Keratinocyte (primary cell): Measurements from ENCODE around the gene NCOA3.

Experiments
- EZH2 ChIP-seq: IDR thresholded peaks from one replicate; pipeline ENCODE4 v1.6.1; 2012; ENCODE audit warnings: inconsistent platforms, mild to moderate bottlenecking, low read length, moderate library complexity
- TF ChIP-seq, protein P1 (sequence below), 3 experiments: IDR thresholded peaks in 1 of 3; conservative IDR thresholded peaks in 1 of 3; optimal IDR thresholded peaks in 1 of 3; 2 replicates in 2 of 3; 3 replicates in 1 of 3; pipeline versions ENCODE3 to v1.5.1; 2011; ENCODE audit warnings: low read length in 3 of 3, mild to moderate bottlenecking in 3 of 3, moderate library complexity in 2 of 3, control low read depth in 1 of 3, inconsistent platforms in 1 of 3; ENCODE audit not compliant: insufficient read depth in 2 of 3; ENCODE audit errors: extremely low read depth in 1 of 3

DNA sequence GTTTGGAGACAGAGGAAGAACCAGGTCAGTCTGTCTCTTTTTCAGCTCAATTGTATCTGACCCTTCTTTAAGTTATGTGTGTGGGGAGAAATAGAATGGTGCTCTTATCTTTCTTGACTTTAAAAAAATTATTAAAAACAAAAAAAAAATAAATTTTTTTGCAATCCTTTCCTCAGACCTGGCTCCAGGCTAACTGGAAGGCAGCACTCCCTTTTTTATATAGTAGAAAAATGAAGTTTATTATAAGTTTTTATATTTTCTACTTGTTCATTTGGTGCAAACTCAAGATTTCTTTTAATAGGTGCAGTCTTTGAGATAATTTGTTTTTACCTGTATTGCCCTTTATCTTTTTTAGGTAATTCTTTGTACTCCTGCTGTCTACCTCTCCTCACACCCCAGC is 153.9 kb downstream of the NCOA3 start:
- TF ChIP-seq, protein P1, sequence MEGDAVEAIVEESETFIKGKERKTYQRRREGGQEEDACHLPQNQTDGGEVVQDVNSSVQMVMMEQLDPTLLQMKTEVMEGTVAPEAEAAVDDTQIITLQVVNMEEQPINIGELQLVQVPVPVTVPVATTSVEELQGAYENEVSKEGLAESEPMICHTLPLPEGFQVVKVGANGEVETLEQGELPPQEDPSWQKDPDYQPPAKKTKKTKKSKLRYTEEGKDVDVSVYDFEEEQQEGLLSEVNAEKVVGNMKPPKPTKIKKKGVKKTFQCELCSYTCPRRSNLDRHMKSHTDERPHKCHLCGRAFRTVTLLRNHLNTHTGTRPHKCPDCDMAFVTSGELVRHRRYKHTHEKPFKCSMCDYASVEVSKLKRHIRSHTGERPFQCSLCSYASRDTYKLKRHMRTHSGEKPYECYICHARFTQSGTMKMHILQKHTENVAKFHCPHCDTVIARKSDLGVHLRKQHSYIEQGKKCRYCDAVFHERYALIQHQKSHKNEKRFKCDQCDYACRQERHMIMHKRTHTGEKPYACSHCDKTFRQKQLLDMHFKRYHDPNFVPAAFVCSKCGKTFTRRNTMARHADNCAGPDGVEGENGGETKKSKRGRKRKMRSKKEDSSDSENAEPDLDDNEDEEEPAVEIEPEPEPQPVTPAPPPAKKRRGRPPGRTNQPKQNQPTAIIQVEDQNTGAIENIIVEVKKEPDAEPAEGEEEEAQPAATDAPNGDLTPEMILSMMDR (optimal IDR thresholded peaks at IDR 0.05 in 1 of 3, IDR thresholded peaks at IDR 0.05 in 1 of 3, conservative IDR thresholded peaks at IDR 0.05 in 1 of 3; ENCODE audit: extremely low read depth in 1 of 3, insufficient read depth in 2 of 3, low read length in 3 of 3) = no peak
- TF ChIP-seq EZH2 = no peak
